Urothelium cell line (cell line): ENCODE results near the gene RAB3B.
"Not testable (repeated sequence)": the region's sequence is repeated elsewhere in the genome, so short reads cannot be mapped to it uniquely, and the experiment has no call there.

ENCODE experiments used
- DNase-seq: peaks from one replicate; pipeline ENCODE4 v3.0.0; 2011; ENCODE audit warnings: low spot score, mixed read lengths
- FAIRE-seq: peaks from 2 replicates; lab custom pipeline; 2011; peaks lifted over from hg19 to GRCh38; lab: Jason Lieb, UNC

Gene RAB3B

DNA sequence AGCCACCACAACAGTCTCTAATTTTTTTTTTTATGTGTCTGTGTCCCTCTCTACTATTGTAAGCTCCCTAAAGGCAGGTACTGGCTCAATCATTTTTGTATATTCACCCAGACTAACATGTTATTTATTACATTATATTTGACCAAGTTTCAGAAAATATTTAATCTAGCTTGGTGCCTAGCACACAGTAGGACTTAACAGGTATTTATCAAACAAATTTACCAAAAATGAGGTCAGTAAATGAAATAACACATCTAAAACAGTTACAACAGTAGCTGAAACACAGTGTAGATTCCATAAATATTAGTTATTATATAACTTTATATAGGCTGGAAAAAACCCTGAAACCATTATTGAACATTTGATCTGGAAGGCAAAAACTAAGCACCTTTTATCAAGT is 114.7 kb downstream of the RAB3B start:
- DNase-seq (no peak), FAIRE-seq (no peak)

DNA sequence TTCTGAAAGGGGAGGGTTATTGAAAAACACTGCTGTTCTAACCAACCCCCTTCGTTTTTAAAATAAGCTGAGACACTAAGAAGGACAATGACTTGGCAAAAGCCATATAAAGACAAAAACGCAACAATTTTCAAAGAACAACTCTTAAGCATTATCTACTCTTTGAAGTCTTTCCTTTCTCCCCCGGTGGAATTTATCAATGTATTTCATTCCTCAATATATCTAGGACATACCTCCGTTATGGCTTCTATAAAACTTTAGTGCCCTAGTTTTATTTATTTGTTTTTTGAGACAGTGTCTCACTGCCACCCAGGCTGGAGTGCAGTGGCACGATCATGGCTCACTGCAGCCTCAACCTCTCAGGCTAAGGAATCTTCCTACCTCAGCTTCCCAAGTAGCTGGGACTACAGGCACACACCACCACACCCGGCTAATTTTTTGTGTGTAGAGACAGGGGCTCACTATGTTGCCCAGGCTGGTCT is 115.2 kb downstream of the RAB3B start:
- no peak for FAIRE-seq
- DNase-seq: no peak

DNA sequence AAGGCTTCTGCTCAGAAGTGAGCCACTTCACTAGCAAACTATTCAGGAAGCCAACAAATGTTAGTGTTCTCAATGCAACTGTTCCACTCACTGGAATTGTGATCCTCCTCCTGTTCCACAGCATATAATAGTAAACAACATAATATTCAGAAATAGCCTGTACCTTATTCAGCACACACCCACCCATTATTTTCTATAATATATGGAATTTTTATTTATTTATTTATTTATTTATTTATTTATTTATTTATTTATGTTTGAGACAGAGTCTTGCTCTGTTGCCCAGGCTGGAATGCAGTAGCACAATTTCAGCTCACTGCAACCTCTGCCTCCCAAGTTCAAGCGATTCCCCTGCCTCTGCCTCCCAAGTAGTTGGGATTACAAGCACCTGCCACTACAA is 117.2 kb downstream of the RAB3B start:
- DNase-seq, FAIRE-seq: not testable (repeated sequence)

DNA sequence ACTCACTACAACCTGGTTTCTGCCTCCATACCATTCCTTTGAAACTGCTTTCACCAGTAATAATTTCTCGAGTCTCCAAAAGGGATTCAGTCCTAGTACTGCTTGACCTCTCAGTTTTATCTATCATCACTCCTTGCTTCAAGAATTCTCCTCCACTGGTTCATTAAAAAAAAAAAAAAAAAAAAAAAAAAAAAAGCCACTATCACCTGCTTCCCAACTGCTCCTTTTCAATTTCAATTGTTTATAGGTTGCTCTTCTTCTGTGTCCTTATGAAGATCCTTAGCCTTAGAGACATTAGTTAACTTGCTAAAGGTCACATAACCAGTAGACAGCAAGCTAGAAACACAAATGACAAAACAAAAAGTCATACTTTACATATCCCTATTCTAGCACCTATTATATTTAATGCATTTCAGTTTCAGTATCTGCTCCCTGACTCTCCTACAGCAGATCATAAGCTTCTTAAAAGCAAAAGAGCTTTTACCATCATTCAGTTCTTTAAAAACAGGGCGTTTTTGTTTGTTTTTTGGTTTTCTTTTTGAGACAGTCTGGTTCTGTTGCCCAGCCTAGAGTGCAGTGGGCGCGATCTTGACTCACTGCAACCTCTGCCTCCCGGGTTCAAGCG is 119.0 kb downstream of the RAB3B start:
- no peak for DNase-seq
- no peak for FAIRE-seq

DNA sequence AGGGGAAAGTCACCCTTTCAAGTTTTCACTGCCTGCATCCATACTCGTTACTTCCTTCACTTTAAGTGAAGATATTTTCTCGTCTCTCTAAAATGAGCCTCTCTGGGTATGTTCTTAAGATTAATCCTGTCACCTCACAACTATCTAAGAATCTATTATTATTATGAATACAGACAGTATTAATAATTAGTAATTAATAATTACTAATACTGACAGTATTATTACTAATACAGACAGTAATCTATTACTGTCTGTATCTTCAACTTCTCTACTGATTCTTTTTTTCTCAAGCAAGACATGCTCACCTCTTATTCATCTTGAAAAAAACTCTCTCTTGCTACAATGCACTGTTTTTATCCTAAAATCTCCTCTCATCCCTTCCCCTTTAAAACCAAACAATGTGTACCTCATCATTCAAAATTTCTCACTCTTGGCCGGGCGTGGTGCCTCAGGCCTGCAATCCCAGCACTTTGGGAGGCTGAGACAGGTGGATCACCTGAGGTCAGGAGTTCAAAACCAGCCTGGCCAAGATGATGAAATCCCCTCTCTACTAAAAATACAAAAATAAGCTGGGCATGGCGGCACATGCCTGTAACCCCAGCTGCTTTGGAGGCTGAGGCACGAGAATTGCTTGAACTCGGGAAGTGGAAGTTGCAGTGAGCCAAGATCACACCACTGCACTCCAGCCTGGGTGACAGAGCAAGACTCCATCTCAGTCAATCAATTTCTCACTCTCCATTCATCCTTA is 119.7 kb downstream of the RAB3B start:
- FAIRE-seq (no peak), DNase-seq (no peak)

DNA sequence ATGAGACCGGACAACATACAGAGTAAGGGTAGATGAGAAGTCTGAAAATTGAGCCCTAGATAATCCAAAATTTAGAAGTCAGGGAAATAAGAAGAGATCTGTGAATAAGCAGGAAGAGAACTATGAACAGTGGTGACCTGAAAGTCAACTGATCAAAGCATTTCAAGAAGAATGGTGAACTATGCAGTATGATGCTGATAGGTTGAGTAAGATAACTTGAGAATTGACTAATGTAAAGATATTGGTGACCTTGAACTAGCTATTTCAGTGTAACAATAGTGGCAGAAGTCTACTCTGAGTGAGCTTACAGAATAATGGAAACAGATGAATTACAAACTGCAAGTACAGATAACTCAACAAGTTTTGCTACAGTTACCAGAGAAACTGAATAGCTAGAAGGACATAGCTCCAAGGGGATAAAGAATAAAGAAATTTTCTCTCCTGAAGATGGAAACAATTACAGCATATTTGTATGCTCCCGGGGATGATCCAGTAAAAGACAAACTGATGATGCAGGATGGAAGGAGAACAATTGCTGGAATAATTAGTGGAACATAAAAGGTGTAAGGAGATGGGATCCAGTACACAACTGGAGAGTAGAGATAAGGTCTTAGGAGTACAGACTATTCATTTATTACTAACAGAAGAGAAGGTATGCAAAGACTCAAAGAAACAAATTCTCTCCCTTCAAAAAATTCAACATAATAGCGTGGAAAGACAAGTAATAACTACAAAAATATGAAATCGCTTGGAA is 122.8 kb downstream of the RAB3B start:
- DNase-seq (no peak), FAIRE-seq (no peak)

DNA sequence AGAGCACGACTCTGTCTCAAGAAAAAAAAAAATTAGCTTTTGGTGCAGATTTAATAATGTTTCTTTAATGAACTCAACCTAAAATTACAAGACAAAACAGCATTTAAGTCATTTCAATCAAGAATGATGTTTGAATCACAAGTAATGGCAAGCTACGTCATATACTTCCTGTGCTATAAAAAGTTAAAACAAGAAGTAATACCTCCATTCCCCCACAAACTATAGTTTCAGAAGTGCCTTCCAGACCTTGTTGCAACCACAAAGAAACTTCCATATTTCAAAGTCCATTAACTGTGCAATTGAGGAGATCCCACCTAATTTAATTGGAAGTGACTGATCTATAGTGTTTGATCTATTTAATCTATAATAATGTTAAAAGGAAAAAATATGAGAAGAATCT is 127.1 kb downstream of the RAB3B start:
- no peak for DNase-seq
- no peak for FAIRE-seq

DNA sequence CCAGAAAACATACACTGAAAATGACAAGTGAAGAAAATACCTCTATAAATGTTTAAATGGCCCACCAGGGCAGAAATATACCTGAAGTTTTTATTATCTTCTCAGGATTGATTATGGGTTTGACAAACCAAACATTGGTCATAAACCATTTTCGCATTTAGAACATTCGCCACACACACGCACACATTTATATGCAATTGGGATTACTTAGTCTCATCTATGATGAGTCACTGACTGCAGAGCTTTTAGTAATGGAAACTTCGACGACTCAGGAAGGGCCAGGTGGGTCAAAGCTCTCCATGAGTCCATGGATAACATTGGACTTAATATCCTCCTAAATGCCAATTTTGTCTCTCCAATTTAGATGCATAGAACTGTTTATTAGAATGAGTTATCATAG is 128.8 kb downstream of the RAB3B start:
- no peak for DNase-seq
- FAIRE-seq: no peak

DNA sequence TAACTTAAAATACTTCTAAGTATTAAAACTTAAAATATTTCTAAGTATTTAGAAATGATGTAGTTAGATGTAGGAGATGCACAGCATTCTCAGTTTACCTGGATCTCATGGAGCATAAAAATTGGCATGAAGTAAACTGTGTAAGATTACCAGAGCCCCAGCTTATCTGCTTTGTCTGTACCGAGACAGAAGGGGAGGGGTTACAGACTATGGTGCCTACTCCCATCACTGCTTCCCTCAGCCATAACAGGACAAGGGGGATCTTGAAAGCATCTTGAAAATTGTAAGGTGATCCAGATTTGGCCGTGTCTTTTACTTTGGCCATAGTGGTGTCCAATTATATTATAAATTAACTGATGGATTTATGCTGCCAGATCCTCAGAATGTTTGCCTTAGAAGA is 130.8 kb downstream of the RAB3B start:
- FAIRE-seq (no peak), DNase-seq (no peak)

DNA sequence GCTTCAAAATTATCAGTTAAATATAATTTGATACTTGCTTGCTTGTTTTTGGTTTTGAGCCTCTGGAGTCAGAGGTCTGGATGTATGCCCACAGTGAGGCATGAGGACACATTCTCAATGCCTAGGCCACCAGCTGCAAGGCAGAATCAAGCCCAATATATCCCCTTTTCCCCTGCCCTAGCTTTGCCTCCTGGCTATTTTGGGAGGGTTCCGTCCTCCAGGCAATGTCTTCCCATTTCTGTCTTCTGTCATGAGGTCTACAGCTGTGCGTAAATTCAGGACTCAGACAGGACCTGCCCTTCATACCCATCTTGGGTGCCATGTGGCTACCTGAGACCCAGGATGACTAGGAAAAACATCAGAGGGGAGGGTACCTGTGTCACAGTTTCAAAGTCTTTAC is 131.2 kb downstream of the RAB3B start:
- no peak for FAIRE-seq
- no peak for DNase-seq

DNA sequence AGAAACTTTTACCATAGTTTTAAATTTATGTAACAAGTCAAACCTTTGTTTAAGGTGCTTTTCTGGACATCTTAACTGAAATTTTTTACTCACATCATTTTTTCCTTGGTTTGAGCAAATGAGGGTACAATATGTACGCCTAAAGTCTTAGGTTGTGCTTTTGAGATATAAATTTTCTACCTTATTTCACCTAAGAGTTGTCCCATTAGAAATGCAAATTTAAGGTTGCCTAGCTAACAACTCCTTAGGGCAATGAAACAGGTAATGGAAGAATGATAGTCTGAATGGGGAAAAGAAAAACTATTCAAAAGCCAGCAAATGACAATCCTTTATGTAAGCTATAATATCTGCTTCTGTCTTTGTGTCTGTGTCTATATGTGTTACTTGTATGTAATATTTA is 131.6 kb downstream of the RAB3B start:
- FAIRE-seq (no peak), DNase-seq (no peak)
